Measurements from ENCODE around the gene SLC25A53.

Gene SLC25A53

GRCh38 chrX:104098919-104099318, 57.9 kb downstream of the SLC25A53 start:
- no peaks in the 10 kb centered on the region for H3K9me3 ChIP-seq (ENCODE audit: insufficient read depth, low read length)
- H3K9me2 ChIP-seq (replicated peaks; ENCODE audit: insufficient read depth, low read length) = no peaks in the 10 kb centered on the region
- H3K4me3 ChIP-seq (ENCODE audit: insufficient read depth, low read length, poor library complexity, severe bottlenecking) = no peak overlapping the region
- H3K27me3 ChIP-seq (ENCODE audit: low read length) = no peaks in the 10 kb centered on the region
- no peak overlapping the region for H3K27ac ChIP-seq (ENCODE audit: low read depth, low read length)
- no peaks in the 10 kb centered on the region for H3K79me2 ChIP-seq (ENCODE audit: insufficient read depth, low read length)
- TF ChIP-seq EZH2phosphoT487 (conservative IDR thresholded peaks at IDR 0.05; ENCODE audit: low read length) = no peak
- no peak for TF ChIP-seq CTCF (IDR thresholded peaks at IDR 0.05; ENCODE audit: insufficient read depth, low read length, poor library complexity, severe bottlenecking)
- H3F3A ChIP-seq (ENCODE audit: insufficient read depth) = no peaks in the 10 kb centered on the region
- no peak overlapping the region for H2AFZ ChIP-seq (ENCODE audit: low read depth, low read length, severe bottlenecking)
- H3K36me3 ChIP-seq (ENCODE audit: low read length) = no peaks in the 10 kb centered on the region
- no peak overlapping the region for H3K9ac ChIP-seq (ENCODE audit: low read length)
- H3K4me2 ChIP-seq (ENCODE audit: low read depth, low read length, poor library complexity, severe bottlenecking) = no peak overlapping the region
- no peaks in the 10 kb centered on the region for H4K20me1 ChIP-seq (ENCODE audit: low read depth, low read length)

- H3K9ac ChIP-seq (ENCODE audit: low read length) = no peak overlapping the region
- TF ChIP-seq CTCF (IDR thresholded peaks at IDR 0.05; ENCODE audit: insufficient read depth, low read length, poor library complexity, severe bottlenecking) (peak; percentile 17), EZH2phosphoT487 (conservative IDR thresholded peaks at IDR 0.05; ENCODE audit: low read length) (no peak)
- no peaks in the 10 kb centered on the region for H3F3A ChIP-seq (ENCODE audit: insufficient read depth)
- no peaks in the 10 kb centered on the region for H3K9me2 ChIP-seq (replicated peaks; ENCODE audit: insufficient read depth, low read length)
- no peak overlapping the region for H3K27ac ChIP-seq (ENCODE audit: low read depth, low read length)
- no peaks in the 10 kb centered on the region for H4K20me1 ChIP-seq (ENCODE audit: low read depth, low read length)
- no peak overlapping the region for H3K4me2 ChIP-seq (ENCODE audit: low read depth, low read length, poor library complexity, severe bottlenecking)
- H3K27me3 ChIP-seq (ENCODE audit: low read length) = no peaks in the 10 kb centered on the region
- no peaks in the 10 kb centered on the region for H3K9me3 ChIP-seq (ENCODE audit: insufficient read depth, low read length)
- no peaks in the 10 kb centered on the region for H3K79me2 ChIP-seq (ENCODE audit: insufficient read depth, low read length)
- no peak overlapping the region for H2AFZ ChIP-seq (ENCODE audit: low read depth, low read length, severe bottlenecking)
- no peak overlapping the region for H3K4me3 ChIP-seq (ENCODE audit: insufficient read depth, low read length, poor library complexity, severe bottlenecking)
- H3K36me3 ChIP-seq (ENCODE audit: low read length) = no peaks in the 10 kb centered on the region
These were observed 58.5 kb downstream of the SLC25A53 start for GRCh38 chrX:104098151-104098808.

GRCh38 chrX:104085919-104086318, 70.9 kb downstream of the SLC25A53 start:
- H3K9ac ChIP-seq (ENCODE audit: low read length) = no peak overlapping the region
- H3K79me2 ChIP-seq (ENCODE audit: insufficient read depth, low read length) = no peaks in the 10 kb centered on the region
- no peak overlapping the region for H3K27ac ChIP-seq (ENCODE audit: low read depth, low read length)
- H2AFZ ChIP-seq (ENCODE audit: low read depth, low read length, severe bottlenecking) = no peak overlapping the region
- H3K27me3 ChIP-seq (ENCODE audit: low read length) = no peaks in the 10 kb centered on the region
- no peaks in the 10 kb centered on the region for H3K36me3 ChIP-seq (ENCODE audit: low read length)
- TF ChIP-seq CTCF (IDR thresholded peaks at IDR 0.05; ENCODE audit: insufficient read depth, low read length, poor library complexity, severe bottlenecking) = no peak
- no peak for TF ChIP-seq EZH2phosphoT487 (conservative IDR thresholded peaks at IDR 0.05; ENCODE audit: low read length)
- no peaks in the 10 kb centered on the region for H3K9me3 ChIP-seq (ENCODE audit: insufficient read depth, low read length)
- H3F3A ChIP-seq (ENCODE audit: insufficient read depth) = no peaks in the 10 kb centered on the region
- H3K4me3 ChIP-seq (ENCODE audit: insufficient read depth, low read length, poor library complexity, severe bottlenecking) = no peak overlapping the region
- H3K4me2 ChIP-seq (ENCODE audit: low read depth, low read length, poor library complexity, severe bottlenecking) = no peak overlapping the region
- H4K20me1 ChIP-seq (ENCODE audit: low read depth, low read length) = no peaks in the 10 kb centered on the region
- H3K9me2 ChIP-seq (replicated peaks; ENCODE audit: insufficient read depth, low read length) = no peaks in the 10 kb centered on the region
